Measurements from ENCODE around the gene SERINC2. TPM values are rescaled to one million over a fixed set of nuclear protein-coding genes. Genes with fewer than 3 reads are reported as not detected.

Gene SERINC2
- total RNA-seq, 1 experiment from 2014 or later: 140 TPM

GRCh38 chr1:31435471-31436409 is 22.7 kb downstream of the SERINC2 start:
- H3K27me3 Mint-ChIP-seq (ENCODE audit: insufficient read depth, unreplicated experiment): no peaks in the 10 kb centered on the region
- H3K4me1 Mint-ChIP-seq (ENCODE audit: insufficient read depth, unreplicated experiment): no peaks in the 10 kb centered on the region
- H3K27ac Mint-ChIP-seq (ENCODE audit: low read depth, unreplicated experiment): no peak overlapping the region
- POLR2A ChIA-PET: interaction anchor here (0.6 to 0.8 kb wide), 2 partner anchors 247 to 265 kb away, joined by 3 to 5 read pairs; no protein-coding TSS in a partner anchor
- H3K36me3 Mint-ChIP-seq (ENCODE audit: insufficient read depth, unreplicated experiment): peaks cover 19% of the 10 kb centered on the region
- no peaks in the 10 kb centered on the region for H3K9me3 Mint-ChIP-seq (ENCODE audit: unreplicated experiment)
- intact Hi-C loops (cut with micrococcal nuclease): no loop called here
- DNase-seq (ENCODE audit: unreplicated experiment): no peak
- no peak overlapping the region for H3K4me3 Mint-ChIP-seq (ENCODE audit: unreplicated experiment)
- no TSS peak for BruUV-seq (replicated peaks)
- CTCF ChIA-PET: interaction anchor here (1.1 kb wide), 1 partner anchor 114 kb away, joined by 3 read pairs; no protein-coding TSS in a partner anchor
- TF ChIP-seq CTCF (IDR thresholded peaks at IDR 0.05; ENCODE audit: unreplicated experiment): no peak

GRCh38 chr1:31436596-31437432 is 23.8 kb downstream of the SERINC2 start:
- H3K27ac Mint-ChIP-seq (ENCODE audit: low read depth, unreplicated experiment): no peak overlapping the region
- H3K4me1 Mint-ChIP-seq (ENCODE audit: insufficient read depth, unreplicated experiment): no peaks in the 10 kb centered on the region
- TF ChIP-seq CTCF (IDR thresholded peaks at IDR 0.05; ENCODE audit: unreplicated experiment): no peak
- ChIA-PET CTCF (interaction anchor here (1.1 kb wide), 1 partner anchor 113 kb away, joined by 3 read pairs; no protein-coding TSS in a partner anchor), POLR2A (no interaction called here)
- no peaks in the 10 kb centered on the region for H3K27me3 Mint-ChIP-seq (ENCODE audit: insufficient read depth, unreplicated experiment)
- intact Hi-C loops (cut with micrococcal nuclease): no loop called here
- H3K36me3 Mint-ChIP-seq (ENCODE audit: insufficient read depth, unreplicated experiment): peaks cover 19% of the 10 kb centered on the region
- no TSS peak for BruUV-seq (replicated peaks)
- no peaks in the 10 kb centered on the region for H3K9me3 Mint-ChIP-seq (ENCODE audit: unreplicated experiment)
- H3K4me3 Mint-ChIP-seq (ENCODE audit: unreplicated experiment): no peak overlapping the region
- no peak for DNase-seq (ENCODE audit: unreplicated experiment)

- Mint-ChIP-seq H3K4me3 (ENCODE audit: unreplicated experiment) (no peak overlapping the region), H3K27me3 (ENCODE audit: insufficient read depth, unreplicated experiment) (no peaks in the 10 kb centered on the region), H3K36me3 (ENCODE audit: insufficient read depth, unreplicated experiment) (peaks cover 19% of the 10 kb centered on the region), H3K27ac (ENCODE audit: low read depth, unreplicated experiment) (no peak overlapping the region), H3K9me3 (ENCODE audit: unreplicated experiment) (no peaks in the 10 kb centered on the region), H3K4me1 (ENCODE audit: insufficient read depth, unreplicated experiment) (no peaks in the 10 kb centered on the region)
- no TSS peak for BruUV-seq (replicated peaks)
- CTCF ChIA-PET: no interaction called here
- POLR2A ChIA-PET: no interaction called here
- TF ChIP-seq CTCF (IDR thresholded peaks at IDR 0.05; ENCODE audit: unreplicated experiment): no peak
- no peak for DNase-seq (ENCODE audit: unreplicated experiment)
- intact Hi-C loops (cut with micrococcal nuclease): no loop called here
Observed at GRCh38 chr1:31437433-31438037, 24.5 kb downstream of the SERINC2 start.
